IMR-90 (cell line): ENCODE results near the gene SLX4IP. TPM values are rescaled to one million over a fixed set of nuclear protein-coding genes. Genes with fewer than 3 reads are reported as not detected.

ENCODE experiments used
- ATAC-seq: fragments of 200-7000 bp; cut with Tn5 transposase; 2 replicates; pipeline ENCODE4 v1.9.1; 2020; ENCODE audit warnings: low read depth, mild to moderate bottlenecking, moderate library complexity
- BruUV-seq: library from RNA; stranded (reverse); fragments of 400-500 nt; replicated peaks from 2 replicates; lab custom pipeline; 2021; lab: Mats Ljungman, UMichigan
- CTCF ChIA-PET: fragments of 300-600 bp; formaldehyde crosslinking; extraction: SDS; loops from one replicate; lab custom pipeline; 2021; ENCODE audit warnings: antibody characterized with exemption; lab: Yijun Ruan, JAX
- POLR2A ChIA-PET: fragments of 300-600 bp; sonication (Branson Sonifier 250); formaldehyde crosslinking; loops from one replicate; lab custom pipeline; 2022; ENCODE audit warnings: antibody characterized with exemption; ENCODE audit not compliant: unreplicated experiment; lab: Charles Lee
- DNase-seq: peaks from one replicate; pipeline ENCODE4 v3.0.0; 2013
- H2AFZ ChIP-seq: replicated peaks from 2 replicates; pipeline ENCODE3; 2013; ENCODE audit warnings: low read length, mild to moderate bottlenecking; ENCODE audit not compliant: poor library complexity
- H2AK5ac ChIP-seq: 2 replicates; pipeline ENCODE4 v1.6.1; 2013; ENCODE audit warnings: low read depth, low read length, inconsistent platforms
- H2AK9ac ChIP-seq: replicated peaks from 2 replicates; pipeline ENCODE3; 2013; ENCODE audit warnings: mild to moderate bottlenecking, low read depth, low read length, moderate library complexity; ENCODE audit not compliant: poor library complexity
- H2BK120ac ChIP-seq: 2 replicates; pipeline ENCODE4 v1.6.1; 2013; ENCODE audit warnings: low read depth, low read length, inconsistent platforms
- H2BK15ac ChIP-seq: 3 replicates; pipeline ENCODE4 v1.6.1; 2013; ENCODE audit warnings: low read depth, low read length, inconsistent platforms
- H2BK20ac ChIP-seq: 2 replicates; pipeline ENCODE4 v1.6.1; 2013; ENCODE audit warnings: low read depth, mild to moderate bottlenecking, inconsistent platforms, low read length, moderate library complexity
- H2BK5ac ChIP-seq: 2 replicates; pipeline ENCODE4 v1.6.1; 2013; ENCODE audit warnings: mild to moderate bottlenecking, low read depth, low read length, inconsistent platforms; ENCODE audit not compliant: poor library complexity, severe bottlenecking
- H3K14ac ChIP-seq: replicated peaks from 2 replicates; pipeline ENCODE4 v1.6.1; 2013; ENCODE audit warnings: low read depth, low read length, inconsistent platforms
- H3K18ac ChIP-seq: 2 replicates; pipeline ENCODE4 v1.6.1; 2013; ENCODE audit warnings: low read depth, low read length, control low read depth
- H3K23ac ChIP-seq: 2 replicates; pipeline ENCODE4 v1.6.1; 2013; ENCODE audit warnings: low read depth, low read length, inconsistent platforms
- H3K27ac ChIP-seq: 2 replicates; pipeline ENCODE4 v1.5.1; 2013; ENCODE audit warnings: mild to moderate bottlenecking, control low read depth, low read length; ENCODE audit not compliant: insufficient read depth
- H3K27me3 ChIP-seq: 2 replicates; pipeline ENCODE4 v1.6.1; 2013; ENCODE audit warnings: low read length; ENCODE audit not compliant: control insufficient read depth, insufficient read depth
- H3K36me3 ChIP-seq: 2 replicates; pipeline ENCODE4 v1.6.1; 2013; ENCODE audit warnings: low read length, mixed read lengths; ENCODE audit not compliant: control insufficient read depth, insufficient read depth
- H3K4ac ChIP-seq: 2 replicates; pipeline ENCODE4 v1.6.1; 2013; ENCODE audit warnings: low read depth, low read length, inconsistent platforms
- H3K4me1 ChIP-seq: 2 replicates; pipeline ENCODE4 v1.6.1; 2013; ENCODE audit warnings: low read length, mixed read lengths; ENCODE audit not compliant: control insufficient read depth, insufficient read depth
- H3K4me2 ChIP-seq: 2 replicates; pipeline ENCODE4 v1.6.1; 2013; ENCODE audit warnings: low read depth, mild to moderate bottlenecking, control low read depth, low read length, moderate library complexity
- H3K4me3 ChIP-seq: 2 replicates; pipeline ENCODE4 v1.5.1; 2013; ENCODE audit warnings: low read depth, mild to moderate bottlenecking, control low read depth, low read length, moderate library complexity; ENCODE audit not compliant: insufficient read depth
- H3K56ac ChIP-seq: 2 replicates; pipeline ENCODE4 v1.6.1; 2013; ENCODE audit warnings: low read length, inconsistent platforms; ENCODE audit not compliant: insufficient read depth; ENCODE audit errors: extremely low read depth
- H3K79me1 ChIP-seq, 2 experiments: 2 replicates each; pipeline ENCODE4 v1.6.1; 2013; ENCODE audit warnings: low read length in 2 of 2, inconsistent platforms in 1 of 2, low read depth in 1 of 2
- H3K9ac ChIP-seq: 2 replicates; pipeline ENCODE4 v1.6.1; 2013; ENCODE audit warnings: low read depth, low read length, control low read depth
- H3K9me1 ChIP-seq: 2 replicates; pipeline ENCODE4 v1.6.1; 2013; ENCODE audit warnings: low read length, inconsistent platforms; ENCODE audit not compliant: insufficient read depth
- H3K9me3 ChIP-seq: 2 replicates; pipeline ENCODE4 v1.6.1; 2013; ENCODE audit warnings: low read length; ENCODE audit not compliant: control insufficient read depth, insufficient read depth
- H4K20me1 ChIP-seq: 2 replicates; pipeline ENCODE4 v1.6.1; 2013; ENCODE audit warnings: low read length, inconsistent platforms; ENCODE audit not compliant: insufficient read depth
- H4K5ac ChIP-seq: 2 replicates; pipeline ENCODE4 v1.6.1; 2013; ENCODE audit warnings: mild to moderate bottlenecking, low read depth, low read length, control low read depth
- H4K8ac ChIP-seq, 2 experiments: 2 replicates each; pipeline ENCODE4 v1.6.1; 2013; ENCODE audit warnings: low read depth in 2 of 2, low read length in 2 of 2, control low read depth in 1 of 2, inconsistent platforms in 1 of 2
- H4K91ac ChIP-seq: 2 replicates; pipeline ENCODE4 v1.6.1; 2013; ENCODE audit warnings: low read depth, low read length, inconsistent platforms; ENCODE audit not compliant: insufficient read depth
- RAD21 ChIP-seq: IDR thresholded peaks from 2 replicates; pipeline ENCODE4 v1.6.1; 2012; ENCODE audit warnings: low read length, improper control_type of control experiment
- RFX5 ChIP-seq: IDR thresholded peaks from 2 replicates; pipeline ENCODE4 v1.8.0; 2012; ENCODE audit warnings: low read depth, mild to moderate bottlenecking, low read length, moderate library complexity
- SMC3 ChIP-seq: fragments of 150-350 bp; IDR thresholded peaks from 2 replicates; pipeline ENCODE4 v1.6.1; 2016; ENCODE audit warnings: low read depth, mild to moderate bottlenecking, antibody characterized with exemption, low read length, moderate library complexity
- WGBS, 2 experiments: methylation state at CpG; one replicate each; pipeline versions ENCODE4 v1.1.5 to v1.1.7; 2013; ENCODE audit warnings: missing lambda C conversion rate in 2 of 2; ENCODE audit not compliant: insufficient read length in 1 of 2; ENCODE audit errors: extremely low coverage in 2 of 2; 5-methylcytosine and 5-hydroxymethylcytosine counted together
- dilution Hi-C: fragments of 300-500 bp; cut with HindIII; formaldehyde crosslinking; loops from one replicate; pipeline ENCODE4 v1.14.3; 2018; ENCODE audit warnings: low sequenced_read_pairs; ENCODE audit not compliant: unreplicated experiment
- in situ Hi-C: fragments of 300-500 bp; cut with MboI; formaldehyde crosslinking; loops from 3 replicates; pipeline ENCODE4 v1.14.3; 2019; ENCODE audit warnings: low sequenced_read_pairs, inconsistent platforms, mixed read lengths
- intact Hi-C: fragments of 100-400 bp; cut with micrococcal nuclease; formaldehyde crosslinking; loops from 2 replicates; pipeline ENCODE4 v1.10.0; 2022
- polyA plus RNA-seq, 3 experiments: library from polyadenylated mRNA; depleted of rRNA; stranded (reverse); fragments of >200 nt; gene quantifications; 2 replicates each; pipeline ENCODE4 v1.2.3, GENCODE V29; 2012; ENCODE audit warnings: low replicate concordance in 1 of 3
- total RNA-seq: library from RNA; depleted of rRNA; stranded (reverse); fragments of >200 nt; gene quantifications from 2 replicates; pipeline ENCODE4 v1.2.3, GENCODE V29; 2012

The SLX4IP gene
- total and polyA plus RNA-seq, 2 of the 4 experiments (the other 2 are of a cell fraction), result 1.3 to 5.9 TPM

GRCh38 chr20:10404023-10404628, 31.0 kb upstream of the SLX4IP start:
- BruUV-seq, result no TSS peak
- H2BK20ac ChIP-seq, result no peak overlapping the region
- H3K4me1 ChIP-seq, result no peaks in the 10 kb centered on the region
- H3K9me3 ChIP-seq, result no peaks in the 10 kb centered on the region
- DNase-seq (no peak), ATAC-seq (no peak)
- H3K23ac ChIP-seq, result no peak overlapping the region
- H2BK5ac ChIP-seq, result no peak overlapping the region
- TF ChIP-seq RFX5 (no peak), SMC3 (no peak), RAD21 (no peak)
- no peak overlapping the region for H2AK5ac ChIP-seq
- POLR2A ChIA-PET, result no interaction called here
- WGBS, 2 experiments, result no CpG with 5 or more reads among the region's 2 CpGs
- no peak overlapping the region for H4K5ac ChIP-seq
- H3K27ac ChIP-seq, result no peak overlapping the region
- H3K14ac ChIP-seq, result no peak overlapping the region
- H3K4ac ChIP-seq, result no peak overlapping the region
- intact Hi-C loops, result no loop called here
- no peak overlapping the region for H2BK15ac ChIP-seq
- in situ Hi-C loops, result no loop called here
- H4K91ac ChIP-seq, result no peak overlapping the region
- H3K4me3 ChIP-seq, result no peak overlapping the region
- H3K27me3 ChIP-seq, result no peaks in the 10 kb centered on the region
- no peak overlapping the region for H3K4me2 ChIP-seq
- no peak overlapping the region for H2AK9ac ChIP-seq
- no peak overlapping the region for H3K9ac ChIP-seq
- H3K18ac ChIP-seq, result no peak overlapping the region
- H2BK120ac ChIP-seq, result no peak overlapping the region
- CTCF ChIA-PET, result no interaction called here
- H3K56ac ChIP-seq, result no peak overlapping the region
- no peaks in the 10 kb centered on the region; the same call in 1 of the 2 replicates for H3K9me1 ChIP-seq
- no peaks in the 10 kb centered on the region for H4K20me1 ChIP-seq
- no peak overlapping the region for H2AFZ ChIP-seq
- dilution Hi-C loops, result no loop called here
- no peaks in the 10 kb centered on the region for H3K79me1 ChIP-seq
- no peak overlapping the region for H4K8ac ChIP-seq
- peaks cover 3% of the 10 kb centered on the region for H3K36me3 ChIP-seq
